Lower lobe of right lung (tissue), 2 donors: ENCODE data around the gene FAM83D. TPM values are rescaled to one million over a fixed set of nuclear protein-coding genes. Genes with fewer than 3 reads are reported as not detected.

Experiments used
- ATAC-seq, 2 donors: fragments of 200-7000 bp; cut with Tn5 transposase; one replicate each; pipeline ENCODE4 v1.9.1; 2020 to 2022; ENCODE audit warnings: mild to moderate bottlenecking in 2 of 2, moderate library complexity in 2 of 2
- DNase-seq: peaks from one replicate; pipeline ENCODE4 v3.0.0-alpha.2; 2020
- H3K27ac ChIP-seq: fragments of 200-600 bp; one replicate; pipeline ENCODE4 v1.8.0; 2022
- H3K27me3 ChIP-seq: fragments of 200-600 bp; one replicate; pipeline ENCODE4 v1.8.0; 2022; ENCODE audit warnings: low read depth
- H3K36me3 ChIP-seq: fragments of 200-600 bp; one replicate; pipeline ENCODE4 v1.8.0; 2022; ENCODE audit warnings: mild to moderate bottlenecking
- H3K4me1 ChIP-seq: fragments of 200-600 bp; one replicate; pipeline ENCODE4 v1.8.0; 2022
- H3K4me3 ChIP-seq: fragments of 200-600 bp; one replicate; pipeline ENCODE4 v1.8.0; 2022; ENCODE audit warnings: mild to moderate bottlenecking
- H3K9me3 ChIP-seq: fragments of 200-600 bp; one replicate; pipeline ENCODE4 v1.8.0; 2022
- CTCF ChIP-seq: fragments of 200-600 bp; IDR thresholded peaks from one replicate; pipeline ENCODE4 v1.8.0; 2022; ENCODE audit warnings: antibody characterized with exemption, mild to moderate bottlenecking
- intact Hi-C: fragments of 100-400 bp; cut with DNase I; formaldehyde crosslinking; loops from one replicate; pipeline ENCODE4 v1.11.0; 2022
- total RNA-seq: library from RNA; stranded (reverse); fragmentation: NEBNext Ultra II Directional; extraction: Animal tissue kit (Norgen Biotek cat#: 25700); gene quantifications from one replicate; pipeline ENCODE4 v1.2.1, GENCODE V29; 2021
- donor health status: DM: no; HTN: yes; CAD: no; lungs with severe emphysema.

Gene FAM83D
- total RNA-seq, 1 donor from 2014 or later, result 0.71 TPM

- H3K9me3 ChIP-seq, result peaks cover 3% of the 10 kb centered on the region
- intact Hi-C loops, result no loop called here
- no peak for TF ChIP-seq CTCF
Measured at GRCh38 chr20:38907918-38908677, 18.1 kb upstream of the FAM83D start.

GRCh38 chr20:38915355-38915754 lies 10.9 kb upstream of the FAM83D start:
- ATAC-seq, result no peak
- H3K4me3 ChIP-seq, result no peak overlapping the region
- DNase-seq, result no peak
- peaks cover 20% of the 10 kb centered on the region for H3K36me3 ChIP-seq
- H3K27ac ChIP-seq, result no peak overlapping the region
- no peaks in the 10 kb centered on the region for H3K27me3 ChIP-seq
- H3K9me3 ChIP-seq, result no peaks in the 10 kb centered on the region
- TF ChIP-seq CTCF, result no peak
- H3K4me1 ChIP-seq, result no peaks in the 10 kb centered on the region
- intact Hi-C loops, result no loop called here

More at GRCh38 chr20:38907918-38908677, 18.1 kb upstream of the FAM83D start:
- no peak overlapping the region for H3K27ac ChIP-seq
- H3K36me3 ChIP-seq, result peaks cover 39% of the 10 kb centered on the region
- no peaks in the 10 kb centered on the region for H3K27me3 ChIP-seq
- DNase-seq (no peak), ATAC-seq (peak in 1 of 2 donors; percentile 23)
- no peaks in the 10 kb centered on the region for H3K4me1 ChIP-seq
- H3K4me3 ChIP-seq, result no peak overlapping the region

GRCh38 chr20:38917657-38918056 lies 8.6 kb upstream of the FAM83D start:
- Histone ChIP-seq H3K36me3 (peaks cover 20% of the 10 kb centered on the region), H3K4me1 (no peaks in the 10 kb centered on the region), H3K9me3 (no peaks in the 10 kb centered on the region), H3K27me3 (no peaks in the 10 kb centered on the region), H3K27ac (no peak overlapping the region), H3K4me3 (no peak overlapping the region)
- no peak for ATAC-seq
- intact Hi-C loops, result no loop called here
- no peak for DNase-seq
- no peak for TF ChIP-seq CTCF

- intact Hi-C loops, result no loop called here
- Histone ChIP-seq H3K9me3 (no peaks in the 10 kb centered on the region), H3K36me3 (peaks cover 20% of the 10 kb centered on the region), H3K4me3 (no peak overlapping the region), H3K27ac (no peak overlapping the region), H3K27me3 (no peaks in the 10 kb centered on the region), H3K4me1 (no peaks in the 10 kb centered on the region)
- no peak for ATAC-seq
- TF ChIP-seq CTCF, result no peak
- no peak for DNase-seq
Measured at GRCh38 chr20:38918172-38918571, 8.0 kb upstream of the FAM83D start.

- no peaks in the 10 kb centered on the region for H3K27me3 ChIP-seq
- intact Hi-C loops, result no loop called here
- DNase-seq, result no peak
Measured at GRCh38 chr20:38919683-38920082, 6.5 kb upstream of the FAM83D start.

More at GRCh38 chr20:38919683-38920082, 6.5 kb upstream of the FAM83D start:
- no peak overlapping the region for H3K4me3 ChIP-seq
- H3K27ac ChIP-seq, result no peak overlapping the region
- no peak for ATAC-seq
- H3K9me3 ChIP-seq, result no peaks in the 10 kb centered on the region
- no peak for TF ChIP-seq CTCF
- H3K4me1 ChIP-seq, result no peaks in the 10 kb centered on the region
- H3K36me3 ChIP-seq, result peaks cover 20% of the 10 kb centered on the region
